Caco-2 (cell line): ENCODE data around the gene DYNLT3. TPM values are rescaled to one million over a fixed set of nuclear protein-coding genes. Genes with fewer than 3 reads are reported as not detected.

ENCODE experiments used
- BruUV-seq: library from RNA; stranded (reverse); fragments of 400-500 nt; replicated peaks from 2 replicates; lab custom pipeline; 2021; lab: Mats Ljungman, UMichigan
- CTCF ChIA-PET: fragments of 300-600 bp; sonication (Branson Sonifier 250); formaldehyde crosslinking; loops from one replicate; lab custom pipeline; 2022; ENCODE audit warnings: antibody characterized with exemption; lab: Charles Lee
- POLR2A ChIA-PET: fragments of 300-600 bp; sonication (Branson Sonifier 250); formaldehyde crosslinking; loops from one replicate; lab custom pipeline; 2022; ENCODE audit warnings: antibody characterized with exemption; lab: Charles Lee
- DNase-seq, 2 experiments: peaks; one replicate each; pipeline versions ENCODE4 v3.0.0 to v3.0.0-alpha.2; 2020 to 2022
- H3K27me3 ChIP-seq: replicated peaks from 2 replicates; pipeline ENCODE4 v1.6.0; 2011; ENCODE audit warnings: low read length; ENCODE audit not compliant: control insufficient read depth, insufficient read depth
- H3K36me3 ChIP-seq: 2 replicates; pipeline ENCODE4 v1.5.1; 2011; ENCODE audit warnings: low read length; ENCODE audit not compliant: control insufficient read depth, insufficient read depth
- H3K4me1 ChIP-seq: fragments of 250-450 bp; sonication (Bioruptor Pico); 2 replicates; pipeline ENCODE4 v1.5.1; 2020; ENCODE audit warnings: mild to moderate bottlenecking
- H3K4me3 ChIP-seq: 2 replicates; pipeline ENCODE4 v1.5.1; 2011; ENCODE audit warnings: low read depth, mild to moderate bottlenecking, control low read depth, low read length
- H3K9me3 ChIP-seq: fragments of 250-450 bp; sonication (Bioruptor Pico); 2 replicates; pipeline ENCODE4 v1.5.1; 2020; ENCODE audit warnings: mild to moderate bottlenecking, moderate library complexity
- H3K27ac Mint-ChIP-seq: one replicate; pipeline ENCODE4 v1.8.0; 2022; ENCODE audit warnings: mixed read lengths; ENCODE audit not compliant: unreplicated experiment
- H3K27me3 Mint-ChIP-seq: one replicate; pipeline ENCODE4 v1.8.0; 2022; ENCODE audit warnings: mixed read lengths; ENCODE audit not compliant: insufficient read depth, unreplicated experiment
- H3K36me3 Mint-ChIP-seq: one replicate; pipeline ENCODE4 v1.8.0; 2022; ENCODE audit warnings: mild to moderate bottlenecking, mixed read lengths; ENCODE audit not compliant: insufficient read depth, unreplicated experiment
- H3K4me1 Mint-ChIP-seq: one replicate; pipeline ENCODE4 v1.8.0; 2022; ENCODE audit warnings: low read depth, mixed read lengths; ENCODE audit not compliant: unreplicated experiment
- H3K4me3 Mint-ChIP-seq: one replicate; pipeline ENCODE4 v1.8.0; 2022; ENCODE audit warnings: mild to moderate bottlenecking, moderate library complexity, mixed read lengths; ENCODE audit not compliant: unreplicated experiment
- H3K9me3 Mint-ChIP-seq: one replicate; pipeline ENCODE4 v1.8.0; 2022; ENCODE audit warnings: mixed read lengths; ENCODE audit not compliant: unreplicated experiment
- intact Hi-C: fragments of 100-400 bp; cut with micrococcal nuclease; formaldehyde crosslinking; loops from one replicate; pipeline ENCODE4 v1.10.0; 2022; ENCODE audit not compliant: unreplicated experiment
- total RNA-seq: library from RNA; stranded (reverse); gene quantifications from 2 replicates; pipeline ENCODE4 v1.2.3, GENCODE V29; 2022
- TF ChIP-seq, protein P1 (sequence below), 2 experiments: fragments of 200-600 bp in 1 of 2; IDR thresholded peaks; 1 replicate in 1 of 2; 2 replicates in 1 of 2; pipeline versions ENCODE4 v1.5.1 to v1.8.0; 2011 to 2022; ENCODE audit warnings: antibody characterized with exemption in 1 of 2, control low read depth in 1 of 2, inconsistent platforms in 1 of 2, low read depth in 1 of 2, low read length in 1 of 2, mild to moderate bottlenecking in 1 of 2, moderate library complexity in 1 of 2; ENCODE audit not compliant: insufficient read depth in 1 of 2, severe bottlenecking in 1 of 2, unreplicated experiment in 1 of 2

Gene DYNLT3
- total RNA-seq, 1 experiment from 2014 or later: 26.9 TPM

GRCh38 chrX:37816766-37817165, 30.6 kb downstream of the DYNLT3 start:
- TF ChIP-seq, protein P1, sequence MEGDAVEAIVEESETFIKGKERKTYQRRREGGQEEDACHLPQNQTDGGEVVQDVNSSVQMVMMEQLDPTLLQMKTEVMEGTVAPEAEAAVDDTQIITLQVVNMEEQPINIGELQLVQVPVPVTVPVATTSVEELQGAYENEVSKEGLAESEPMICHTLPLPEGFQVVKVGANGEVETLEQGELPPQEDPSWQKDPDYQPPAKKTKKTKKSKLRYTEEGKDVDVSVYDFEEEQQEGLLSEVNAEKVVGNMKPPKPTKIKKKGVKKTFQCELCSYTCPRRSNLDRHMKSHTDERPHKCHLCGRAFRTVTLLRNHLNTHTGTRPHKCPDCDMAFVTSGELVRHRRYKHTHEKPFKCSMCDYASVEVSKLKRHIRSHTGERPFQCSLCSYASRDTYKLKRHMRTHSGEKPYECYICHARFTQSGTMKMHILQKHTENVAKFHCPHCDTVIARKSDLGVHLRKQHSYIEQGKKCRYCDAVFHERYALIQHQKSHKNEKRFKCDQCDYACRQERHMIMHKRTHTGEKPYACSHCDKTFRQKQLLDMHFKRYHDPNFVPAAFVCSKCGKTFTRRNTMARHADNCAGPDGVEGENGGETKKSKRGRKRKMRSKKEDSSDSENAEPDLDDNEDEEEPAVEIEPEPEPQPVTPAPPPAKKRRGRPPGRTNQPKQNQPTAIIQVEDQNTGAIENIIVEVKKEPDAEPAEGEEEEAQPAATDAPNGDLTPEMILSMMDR (IDR thresholded peaks at IDR 0.05; ENCODE audit: insufficient read depth in 1 of 2, low read depth in 1 of 2, low read length in 1 of 2, severe bottlenecking in 1 of 2, unreplicated experiment in 1 of 2): no peak
- H3K4me3 Mint-ChIP-seq: no peak overlapping the region
- intact Hi-C loops: no loop called here
- no peaks in the 10 kb centered on the region for H3K4me1 ChIP-seq
- H3K27me3 Mint-ChIP-seq: no peaks in the 10 kb centered on the region
- no peaks in the 10 kb centered on the region for H3K36me3 ChIP-seq
- POLR2A ChIA-PET: no interaction called here
- no peaks in the 10 kb centered on the region for H3K9me3 ChIP-seq
- DNase-seq: no peak
- H3K9me3 Mint-ChIP-seq: no peaks in the 10 kb centered on the region
- no peaks in the 10 kb centered on the region for H3K27me3 ChIP-seq
- BruUV-seq: no TSS peak
- no peaks in the 10 kb centered on the region for H3K36me3 Mint-ChIP-seq
- CTCF ChIA-PET: no interaction called here
- H3K4me1 Mint-ChIP-seq: no peaks in the 10 kb centered on the region
- H3K27ac Mint-ChIP-seq: no peak overlapping the region
- H3K4me3 ChIP-seq: no peak overlapping the region

DNA sequence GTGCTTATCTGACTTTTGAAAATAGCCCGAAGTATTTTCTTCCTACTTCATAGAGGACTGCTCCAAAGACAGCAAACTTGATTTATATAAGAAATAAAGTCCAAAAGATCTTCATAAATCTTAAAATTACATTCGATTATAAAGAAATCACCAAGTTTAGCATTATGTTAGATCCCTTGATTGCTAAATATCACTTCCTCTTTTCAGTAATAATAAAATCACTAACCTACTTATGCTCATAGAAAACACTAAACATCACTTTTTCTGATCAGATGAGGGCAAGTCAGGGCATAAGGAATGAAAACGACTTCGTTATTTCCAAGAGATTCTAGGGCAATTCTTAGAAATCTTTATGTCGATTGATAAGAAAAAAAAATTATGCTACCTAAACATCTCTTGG, 32.0 kb downstream of the DYNLT3 start:
- intact Hi-C loops: no loop called here
- Mint-ChIP-seq H3K36me3 (no peaks in the 10 kb centered on the region), H3K27ac (no peak overlapping the region), H3K9me3 (no peaks in the 10 kb centered on the region), H3K27me3 (no peaks in the 10 kb centered on the region), H3K4me3 (no peak overlapping the region), H3K4me1 (no peaks in the 10 kb centered on the region)
- no peaks in the 10 kb centered on the region for H3K9me3 ChIP-seq
- no peaks in the 10 kb centered on the region for H3K36me3 ChIP-seq
- no peak overlapping the region for H3K4me3 ChIP-seq
- no TSS peak for BruUV-seq
- DNase-seq: no peak
- H3K4me1 ChIP-seq: no peaks in the 10 kb centered on the region
- ChIA-PET CTCF (interaction anchor here (1.0 kb wide), 1 partner anchor 10 kb away, joined by 4 read pairs; no protein-coding TSS in a partner anchor), POLR2A (no interaction called here)
- H3K27me3 ChIP-seq: no peaks in the 10 kb centered on the region
- TF ChIP-seq, protein P1 (IDR thresholded peaks at IDR 0.05; ENCODE audit: insufficient read depth in 1 of 2, low read depth in 1 of 2, low read length in 1 of 2, severe bottlenecking in 1 of 2, unreplicated experiment in 1 of 2): no peak

DNA sequence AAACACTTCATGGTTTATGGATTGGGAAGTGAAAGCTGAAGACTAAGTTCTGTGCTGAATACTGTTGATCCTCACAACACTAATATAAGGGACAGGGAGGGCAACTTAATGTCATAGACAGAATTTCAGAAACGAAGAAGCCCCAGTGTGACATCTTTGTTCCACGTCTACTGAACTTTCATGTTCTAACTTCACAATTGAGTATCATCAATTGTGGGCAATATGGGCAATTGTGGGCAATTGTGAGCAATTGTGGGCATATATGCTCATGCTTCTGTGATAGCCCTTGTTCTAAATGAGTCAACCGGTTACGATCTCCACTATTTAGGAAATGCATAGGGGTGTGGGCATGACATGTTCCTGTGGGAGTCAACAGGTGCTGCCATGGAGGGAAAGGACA, 33.8 kb downstream of the DYNLT3 start:
- Mint-ChIP-seq H3K4me1 (no peaks in the 10 kb centered on the region), H3K27ac (no peak overlapping the region), H3K36me3 (no peaks in the 10 kb centered on the region), H3K9me3 (no peaks in the 10 kb centered on the region), H3K4me3 (no peak overlapping the region), H3K27me3 (peaks cover 4% of the 10 kb centered on the region)
- Histone ChIP-seq H3K27me3 (no peaks in the 10 kb centered on the region), H3K36me3 (no peaks in the 10 kb centered on the region), H3K9me3 (no peaks in the 10 kb centered on the region), H3K4me1 (no peaks in the 10 kb centered on the region), H3K4me3 (no peak overlapping the region)
- TF ChIP-seq, protein P1 (IDR thresholded peaks at IDR 0.05; ENCODE audit: insufficient read depth in 1 of 2, low read depth in 1 of 2, low read length in 1 of 2, severe bottlenecking in 1 of 2, unreplicated experiment in 1 of 2): no peak
- BruUV-seq: no TSS peak
- intact Hi-C loops: no loop called here
- CTCF ChIA-PET: no interaction called here
- POLR2A ChIA-PET: no interaction called here
- no peak for DNase-seq
